GM10266 (cell line): ENCODE measurements around the gene SLC16A9.

ENCODE experiments used
- DNase-seq: peaks from one replicate; pipeline ENCODE4 v3.0.0; 2012; ENCODE audit errors: extremely low spot score
- CTCF ChIP-seq: IDR thresholded peaks from 2 replicates; pipeline ENCODE4 v1.5.1; 2012; ENCODE audit warnings: mild to moderate bottlenecking, low read depth; ENCODE audit not compliant: control insufficient read depth, insufficient read depth; ENCODE audit errors: missing control alignments

Gene SLC16A9

DNA sequence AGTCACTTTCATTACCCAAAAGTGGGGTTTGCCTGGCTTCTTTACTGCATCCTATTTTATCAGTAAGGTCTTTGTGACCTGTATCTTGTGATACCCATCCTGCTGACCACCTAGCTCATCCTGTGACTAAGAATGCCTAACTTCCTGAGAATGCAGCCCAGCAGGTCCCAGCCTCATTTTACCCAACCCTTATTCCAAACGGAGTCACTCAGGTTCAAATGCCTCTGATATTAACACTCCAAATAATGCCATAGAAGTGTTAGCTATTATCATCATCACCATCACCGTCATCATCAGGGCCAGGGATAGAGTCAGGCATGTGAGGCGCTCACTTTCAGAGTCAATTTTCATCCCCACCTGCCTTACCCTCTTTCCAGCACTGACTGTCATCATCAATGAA is 85.5 kb downstream of the SLC16A9 start:
- no peak for DNase-seq
- TF ChIP-seq CTCF: no peak

- DNase-seq: no peak
- no peak for TF ChIP-seq CTCF
These were observed 86.2 kb downstream of the SLC16A9 start for GRCh38 chr10:59623133-59624121.

DNA sequence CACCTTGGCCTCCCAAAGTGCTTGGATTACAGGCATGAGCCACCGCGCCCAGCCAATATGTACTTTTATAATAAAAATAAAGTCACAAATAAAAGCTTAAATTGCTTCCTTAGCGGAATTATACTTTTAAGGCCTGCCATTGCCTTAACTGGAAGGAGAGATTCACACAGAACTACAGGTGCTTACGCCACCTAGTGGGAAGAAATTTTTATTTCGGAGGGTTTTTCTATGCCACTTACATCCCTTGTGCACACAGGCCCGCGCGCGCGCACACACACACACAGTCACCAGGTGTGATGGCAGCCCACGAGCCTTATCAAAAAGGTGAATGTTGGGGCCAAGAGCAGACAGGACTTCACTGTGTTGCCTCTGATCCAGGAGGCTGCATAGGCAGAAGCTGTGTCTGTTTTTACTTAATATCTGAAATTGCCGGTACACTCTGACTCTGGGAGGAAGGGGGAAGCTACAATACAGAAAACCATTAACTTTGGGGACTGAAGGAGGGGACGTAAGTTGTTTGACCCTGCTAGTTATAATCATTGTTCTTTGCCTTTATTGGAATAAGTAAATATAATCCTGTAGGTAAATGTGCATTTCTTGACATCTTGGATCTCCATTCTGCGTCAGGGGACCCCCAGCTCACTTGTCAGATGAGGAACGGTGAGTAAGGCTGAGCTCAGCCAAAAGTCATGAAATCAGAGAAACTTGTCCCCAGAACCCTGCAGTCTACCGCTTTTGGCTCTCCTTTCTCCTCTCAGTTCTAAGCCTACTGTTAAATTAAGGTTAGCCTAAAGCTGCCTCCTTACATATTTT is 87.1 kb downstream of the SLC16A9 start:
- TF ChIP-seq CTCF: peak; percentile 38
- DNase-seq: peak; percentile 14

- no peak for TF ChIP-seq CTCF
These were observed 87.9 kb downstream of the SLC16A9 start for GRCh38 chr10:59621771-59622170.

GRCh38 chr10:59618666-59619065 is 91.0 kb downstream of the SLC16A9 start:
- DNase-seq: no peak
- no peak for TF ChIP-seq CTCF

More at GRCh38 chr10:59621771-59622170, 87.9 kb downstream of the SLC16A9 start:
- no peak for DNase-seq

DNA sequence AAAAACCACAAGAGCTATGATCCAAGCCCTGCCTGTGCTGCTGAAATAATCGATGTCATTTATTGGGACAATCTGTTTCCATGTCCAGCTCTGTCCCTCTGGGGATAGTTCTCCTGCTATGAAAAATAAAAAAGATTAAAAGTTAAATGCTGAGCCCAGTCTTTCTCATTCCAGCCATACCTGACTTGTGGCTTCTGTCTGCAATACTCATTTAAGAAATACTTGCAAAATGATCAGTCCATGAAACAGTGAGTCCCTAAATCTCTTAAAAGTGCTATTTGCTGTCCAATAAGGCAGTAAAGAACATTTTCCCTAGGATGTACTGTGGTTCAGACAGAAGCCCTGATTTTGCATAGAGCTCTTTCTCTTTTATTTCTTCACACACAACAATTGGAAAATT is 91.7 kb downstream of the SLC16A9 start:
- DNase-seq: no peak
- TF ChIP-seq CTCF: no peak
